ENCODE results near the gene CAPRIN1.

The CAPRIN1 gene

DNA sequence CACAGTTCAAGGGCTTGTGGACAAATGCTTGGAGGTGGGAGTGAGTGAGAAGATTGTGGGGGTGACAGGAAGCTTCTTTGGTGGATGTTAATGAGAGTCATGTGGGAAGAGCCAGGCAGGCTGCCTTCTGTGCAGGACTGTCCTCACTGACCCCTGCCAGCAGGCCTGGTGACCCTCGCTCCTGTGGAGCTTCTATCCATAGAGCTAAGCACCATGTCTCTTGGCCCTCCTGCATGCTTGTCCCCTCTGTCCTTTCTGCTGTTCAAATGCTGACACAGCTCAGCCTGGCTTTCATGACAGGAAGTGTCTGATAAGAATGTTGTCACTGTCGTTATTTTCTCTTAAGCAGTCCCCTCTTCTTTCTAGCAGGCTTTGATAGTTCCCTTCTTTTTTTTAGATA is 91.5 kb downstream of the CAPRIN1 start:
- no peak overlapping the region for H3K4me3 ChIP-seq (ENCODE audit: low read length, poor library complexity, severe bottlenecking)
- no peaks in the 10 kb centered on the region for H3F3A ChIP-seq (ENCODE audit: low read depth)
- TF ChIP-seq EZH2phosphoT487 (IDR thresholded peaks at IDR 0.05; ENCODE audit: borderline replicate concordance): no peak
- TF ChIP-seq, protein P1, sequence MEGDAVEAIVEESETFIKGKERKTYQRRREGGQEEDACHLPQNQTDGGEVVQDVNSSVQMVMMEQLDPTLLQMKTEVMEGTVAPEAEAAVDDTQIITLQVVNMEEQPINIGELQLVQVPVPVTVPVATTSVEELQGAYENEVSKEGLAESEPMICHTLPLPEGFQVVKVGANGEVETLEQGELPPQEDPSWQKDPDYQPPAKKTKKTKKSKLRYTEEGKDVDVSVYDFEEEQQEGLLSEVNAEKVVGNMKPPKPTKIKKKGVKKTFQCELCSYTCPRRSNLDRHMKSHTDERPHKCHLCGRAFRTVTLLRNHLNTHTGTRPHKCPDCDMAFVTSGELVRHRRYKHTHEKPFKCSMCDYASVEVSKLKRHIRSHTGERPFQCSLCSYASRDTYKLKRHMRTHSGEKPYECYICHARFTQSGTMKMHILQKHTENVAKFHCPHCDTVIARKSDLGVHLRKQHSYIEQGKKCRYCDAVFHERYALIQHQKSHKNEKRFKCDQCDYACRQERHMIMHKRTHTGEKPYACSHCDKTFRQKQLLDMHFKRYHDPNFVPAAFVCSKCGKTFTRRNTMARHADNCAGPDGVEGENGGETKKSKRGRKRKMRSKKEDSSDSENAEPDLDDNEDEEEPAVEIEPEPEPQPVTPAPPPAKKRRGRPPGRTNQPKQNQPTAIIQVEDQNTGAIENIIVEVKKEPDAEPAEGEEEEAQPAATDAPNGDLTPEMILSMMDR (conservative IDR thresholded peaks at IDR 0.05; ENCODE audit: low read length): no peak
- peaks cover 92% of the 10 kb centered on the region; the same call in 1 of the 2 replicates for H3K36me3 ChIP-seq (ENCODE audit: insufficient read depth, low read length)
- no peaks in the 10 kb centered on the region for H3K27me3 ChIP-seq (ENCODE audit: insufficient read depth, low read length, poor library complexity, severe bottlenecking)
- no peak overlapping the region for H2AFZ ChIP-seq (ENCODE audit: low read length)
- no peaks in the 10 kb centered on the region for H3K9me2 ChIP-seq (replicated peaks; ENCODE audit: low read depth, low read length)
- no peak overlapping the region for H3K4me2 ChIP-seq (ENCODE audit: low read depth, low read length, poor library complexity, severe bottlenecking)
- no peaks in the 10 kb centered on the region for H3K9me3 ChIP-seq (ENCODE audit: insufficient read depth, low read depth, low read length)
- no peaks in the 10 kb centered on the region for H3K79me2 ChIP-seq (ENCODE audit: insufficient read depth, low read length)
- H3K9ac ChIP-seq (ENCODE audit: low read depth, low read length, poor library complexity, severe bottlenecking): no peak overlapping the region
- H3K4me1 ChIP-seq (ENCODE audit: insufficient read depth, low read length, poor library complexity, severe bottlenecking): no peaks in the 10 kb centered on the region
- H4K20me1 ChIP-seq (ENCODE audit: insufficient read depth, low read length, poor library complexity, severe bottlenecking): no peaks in the 10 kb centered on the region

DNA sequence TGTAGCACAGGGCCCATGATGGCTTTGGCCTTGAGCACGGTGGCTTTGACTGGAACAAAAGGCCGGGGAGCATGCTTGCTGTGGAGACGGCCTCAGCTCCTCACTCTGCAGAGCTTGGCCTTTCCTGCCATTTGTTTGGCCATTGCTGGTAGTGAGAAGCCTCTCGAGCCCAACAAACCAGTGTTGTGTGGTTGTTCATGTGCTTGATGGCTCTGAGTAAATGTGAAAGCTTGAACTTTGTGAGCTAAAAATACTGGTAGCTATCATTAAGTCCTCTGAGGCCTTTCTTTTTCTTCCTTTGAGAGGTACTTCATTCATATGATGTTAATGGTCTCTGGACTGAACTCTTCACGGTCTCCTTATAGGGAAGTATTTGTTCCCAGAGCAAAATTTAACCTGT is 93.5 kb downstream of the CAPRIN1 start:
- H4K20me1 ChIP-seq (ENCODE audit: insufficient read depth, low read length, poor library complexity, severe bottlenecking): no peaks in the 10 kb centered on the region
- peaks cover 89% of the 10 kb centered on the region; the same call in 1 of the 2 replicates for H3K36me3 ChIP-seq (ENCODE audit: insufficient read depth, low read length)
- no peaks in the 10 kb centered on the region for H3K9me3 ChIP-seq (ENCODE audit: insufficient read depth, low read depth, low read length)
- H3K4me1 ChIP-seq (ENCODE audit: insufficient read depth, low read length, poor library complexity, severe bottlenecking): no peaks in the 10 kb centered on the region
- no peaks in the 10 kb centered on the region for H3F3A ChIP-seq (ENCODE audit: low read depth)
- H2AFZ ChIP-seq (ENCODE audit: low read length): no peak overlapping the region
- no peaks in the 10 kb centered on the region for H3K27me3 ChIP-seq (ENCODE audit: insufficient read depth, low read length, poor library complexity, severe bottlenecking)
- H3K4me2 ChIP-seq (ENCODE audit: low read depth, low read length, poor library complexity, severe bottlenecking): no peak overlapping the region
- H3K79me2 ChIP-seq (ENCODE audit: insufficient read depth, low read length): no peaks in the 10 kb centered on the region
- no peaks in the 10 kb centered on the region for H3K9me2 ChIP-seq (replicated peaks; ENCODE audit: low read depth, low read length)
- no peak for TF ChIP-seq EZH2phosphoT487 (IDR thresholded peaks at IDR 0.05; ENCODE audit: borderline replicate concordance)
- TF ChIP-seq, protein P1 (conservative IDR thresholded peaks at IDR 0.05; ENCODE audit: low read length): no peak
- no peak overlapping the region for H3K9ac ChIP-seq (ENCODE audit: low read depth, low read length, poor library complexity, severe bottlenecking)
- H3K4me3 ChIP-seq (ENCODE audit: low read length, poor library complexity, severe bottlenecking): no peak overlapping the region

DNA sequence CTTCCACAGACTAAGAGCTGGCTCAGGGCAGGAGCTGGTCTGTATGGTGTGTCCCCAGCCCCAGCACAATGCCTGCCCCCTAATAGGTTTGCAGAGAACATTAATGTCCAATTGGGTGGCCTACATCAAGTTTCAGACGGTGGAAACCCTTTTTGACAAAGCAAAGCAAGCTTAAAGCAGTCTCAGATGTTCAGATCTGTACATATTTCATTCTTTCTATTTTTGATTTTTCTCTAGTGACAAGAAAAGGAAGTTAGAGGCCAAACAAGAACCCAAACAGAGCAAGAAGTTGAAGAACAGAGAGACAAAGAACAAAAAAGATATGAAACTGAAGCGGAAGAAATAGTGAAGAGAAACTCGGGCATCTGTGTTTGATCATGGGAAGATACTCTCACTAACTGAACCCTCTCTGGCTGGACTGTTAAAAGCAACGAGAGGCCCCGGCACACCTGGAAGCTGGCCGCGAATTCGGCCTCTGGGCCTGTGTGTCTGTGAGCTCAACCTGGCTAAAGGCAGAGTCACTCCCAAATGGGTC is 94.4 kb downstream of the CAPRIN1 start:
- peaks cover 81% of the 10 kb centered on the region; the same call in 1 of the 2 replicates for H3K36me3 ChIP-seq (ENCODE audit: insufficient read depth, low read length)

More for the DNA sequence above, 94.4 kb downstream of the CAPRIN1 start:
- Histone ChIP-seq H3K79me2 (ENCODE audit: insufficient read depth, low read length) (no peaks in the 10 kb centered on the region), H3K4me2 (ENCODE audit: low read depth, low read length, poor library complexity, severe bottlenecking) (no peak overlapping the region), H3K9me2 (replicated peaks; ENCODE audit: low read depth, low read length) (no peaks in the 10 kb centered on the region), H4K20me1 (ENCODE audit: insufficient read depth, low read length, poor library complexity, severe bottlenecking) (no peaks in the 10 kb centered on the region), H3F3A (ENCODE audit: low read depth) (no peaks in the 10 kb centered on the region), H3K4me1 (ENCODE audit: insufficient read depth, low read length, poor library complexity, severe bottlenecking) (no peaks in the 10 kb centered on the region), H3K9ac (ENCODE audit: low read depth, low read length, poor library complexity, severe bottlenecking) (no peak overlapping the region), H3K9me3 (ENCODE audit: insufficient read depth, low read depth, low read length) (no peaks in the 10 kb centered on the region), H2AFZ (ENCODE audit: low read length) (no peak overlapping the region), H3K27me3 (ENCODE audit: insufficient read depth, low read length, poor library complexity, severe bottlenecking) (no peaks in the 10 kb centered on the region), H3K4me3 (ENCODE audit: low read length, poor library complexity, severe bottlenecking) (no peak overlapping the region)
- TF ChIP-seq, protein P1 (conservative IDR thresholded peaks at IDR 0.05; ENCODE audit: low read length): no peak
- no peak for TF ChIP-seq EZH2phosphoT487 (IDR thresholded peaks at IDR 0.05; ENCODE audit: borderline replicate concordance)
